ENCODE measurements around the gene RUBCNL.
A peak's percentile ranks its signal among the peaks of the same experiment; 100 is the strongest.
"Not testable (repeated sequence)": the region's sequence is repeated elsewhere in the genome, so short reads cannot be mapped to it uniquely, and the experiment has no call there.

RUBCNL gene

DNA sequence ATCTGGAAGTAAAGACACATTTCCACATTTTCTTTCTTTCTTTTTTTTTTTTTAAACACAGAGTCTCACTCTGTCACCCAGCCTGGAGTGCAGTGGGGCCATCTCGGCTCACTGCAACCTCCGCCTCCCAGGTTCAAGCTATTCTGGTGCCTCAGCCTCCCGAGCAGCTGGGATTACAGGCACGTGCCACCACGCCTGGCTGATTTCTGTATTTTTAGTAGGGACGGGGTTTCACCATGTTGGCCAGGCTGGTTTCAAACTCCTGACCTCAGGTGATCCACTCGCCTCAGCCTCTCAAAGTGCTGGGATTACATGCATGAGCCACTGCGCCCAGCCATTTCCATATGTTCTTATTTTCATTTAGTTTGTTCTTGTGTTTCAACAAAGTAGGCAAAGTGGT lies 14.1 kb downstream of the RUBCNL start:
- not testable (repeated sequence) for DNase-seq

DNA sequence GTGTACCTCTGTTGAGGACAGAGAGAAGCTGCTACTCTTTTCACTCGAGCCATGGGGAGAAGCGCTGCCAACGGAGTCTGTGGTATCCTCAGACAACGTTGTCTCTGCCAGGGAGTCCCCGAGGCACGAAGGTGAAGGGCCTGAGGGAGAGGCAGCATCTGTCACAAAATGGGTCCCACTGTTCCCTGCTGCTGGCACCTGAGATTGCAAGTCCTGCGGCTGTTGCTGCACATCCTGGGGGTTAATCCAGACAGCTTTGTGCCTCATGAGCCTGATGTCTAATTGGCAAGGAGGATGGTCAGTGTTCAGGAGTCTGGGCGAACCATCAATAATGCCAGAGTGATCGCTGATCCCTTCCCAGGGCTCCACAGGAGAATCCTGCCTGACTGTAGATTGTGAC lies 15.0 kb downstream of the RUBCNL start:
- DNase-seq, result no peak

DNA sequence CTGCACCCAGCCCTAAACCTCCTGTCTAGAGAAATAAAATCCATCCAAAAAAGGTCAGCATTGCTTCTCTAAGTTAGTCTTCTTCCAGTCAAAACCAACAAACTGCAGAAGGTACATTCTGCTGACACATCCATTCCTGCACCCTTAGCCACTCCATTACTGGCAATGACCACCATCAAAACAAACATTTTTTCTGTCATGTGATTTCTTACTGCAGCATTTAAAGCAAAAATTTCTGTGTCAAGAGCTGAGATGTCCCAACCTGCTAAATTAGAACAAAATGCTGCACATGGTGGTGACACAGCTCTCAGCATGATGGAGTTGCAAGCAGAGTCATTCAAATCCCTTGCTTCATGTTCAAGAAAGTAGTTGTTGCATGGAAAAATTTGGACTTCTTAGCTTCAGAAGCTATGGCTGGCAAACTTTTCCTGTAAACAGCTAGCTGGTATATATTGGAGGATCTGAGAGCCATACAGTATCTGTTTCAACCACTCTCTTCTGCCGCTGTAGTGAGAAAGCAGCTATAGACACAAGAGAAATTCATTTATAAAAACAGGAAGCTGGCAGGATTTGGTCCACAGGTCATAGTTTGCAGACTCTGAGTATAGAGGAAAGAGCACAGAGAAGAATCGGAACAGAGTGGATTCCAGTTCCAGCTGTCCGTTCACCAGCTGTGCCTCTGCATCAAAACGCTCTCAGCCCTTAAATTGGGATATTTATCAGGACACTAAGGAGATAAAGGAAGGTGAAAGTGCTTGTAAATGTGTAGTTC lies 17.4 kb downstream of the RUBCNL start:
- peak; percentile 93 for DNase-seq

DNA sequence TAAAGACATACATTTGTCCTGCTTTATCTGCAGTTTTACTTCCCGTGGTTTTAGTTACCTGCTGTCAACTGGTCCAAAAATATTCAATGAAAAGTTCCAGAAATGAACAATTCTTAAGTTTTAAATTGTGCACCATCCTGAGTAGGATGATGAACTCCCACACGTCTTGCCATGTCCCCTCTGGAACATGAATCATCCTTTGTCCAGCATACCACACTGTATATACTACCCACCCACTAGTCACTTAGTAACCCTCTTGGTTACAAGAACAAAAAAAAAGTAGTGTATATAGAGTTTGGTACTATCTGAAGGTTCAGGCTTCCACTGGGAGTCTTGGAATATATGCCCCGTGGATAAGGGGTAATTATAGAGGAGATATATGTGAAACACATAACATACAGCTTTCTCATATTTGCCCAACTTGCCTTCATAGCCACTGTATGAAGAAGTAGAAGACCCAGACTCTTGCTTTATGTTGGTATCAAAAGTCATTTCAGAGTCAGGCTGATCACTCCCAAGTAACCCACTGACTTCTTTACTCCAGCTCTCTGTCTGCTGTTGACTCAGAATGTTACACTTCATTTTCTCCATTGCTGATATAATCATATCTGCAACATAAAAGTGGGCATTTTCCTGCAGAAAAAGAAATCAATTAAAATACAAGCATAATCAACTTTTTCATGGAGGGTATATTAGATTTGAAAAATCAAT lies 19.3 kb downstream of the RUBCNL start:
- peak; percentile 56 for DNase-seq

DNA sequence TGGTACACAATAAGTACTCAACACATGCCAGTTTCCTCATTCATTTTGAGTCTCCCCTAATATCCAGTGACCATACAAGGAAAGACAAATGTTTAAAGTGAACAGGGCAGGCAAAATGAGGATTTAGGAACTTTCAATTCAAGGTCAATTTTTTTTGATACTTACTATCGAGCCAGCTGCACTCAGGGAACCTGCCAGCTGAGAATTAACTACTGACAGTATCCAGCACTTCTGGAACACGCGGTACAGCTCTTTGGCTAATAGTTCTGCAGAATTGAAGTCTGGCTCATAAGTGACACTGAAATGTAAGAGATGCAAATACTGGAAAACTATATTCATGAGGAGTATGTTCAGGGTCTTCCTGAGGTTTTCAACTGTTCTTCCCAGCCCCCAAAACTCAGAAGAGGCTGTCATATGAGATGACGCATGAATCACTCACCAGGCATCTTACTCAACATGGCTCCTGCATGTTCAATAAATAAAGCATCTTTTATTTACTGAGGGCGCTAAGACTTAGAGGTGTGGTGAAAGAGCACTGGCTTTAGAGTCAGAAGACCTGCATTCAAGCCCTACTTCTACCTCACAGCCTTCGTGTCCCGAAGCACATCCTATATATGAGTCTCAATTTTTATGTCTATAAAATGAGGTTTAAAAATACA lies 25.6 kb downstream of the RUBCNL start:
- DNase-seq, result peak; percentile 42

DNA sequence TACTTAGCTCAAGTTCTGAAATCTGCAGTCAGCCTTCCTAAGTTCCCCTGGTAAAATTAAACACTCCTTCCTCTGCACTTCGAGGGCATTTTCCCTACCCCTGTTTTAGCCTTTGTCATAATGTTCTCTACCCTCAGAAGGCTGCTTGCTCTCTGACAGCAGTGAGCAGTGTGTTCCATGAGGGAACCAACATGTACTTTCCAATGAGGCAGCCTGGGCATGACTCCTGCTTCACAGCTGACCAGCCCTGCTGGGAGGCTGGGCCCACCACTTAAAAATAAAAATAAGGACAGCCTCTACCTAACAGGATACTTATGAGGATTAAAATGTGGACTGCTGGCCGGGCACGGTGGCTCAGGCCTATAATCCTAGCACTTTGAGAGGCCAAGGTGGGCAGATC lies 26.4 kb downstream of the RUBCNL start:
- DNase-seq, result no peak

DNA sequence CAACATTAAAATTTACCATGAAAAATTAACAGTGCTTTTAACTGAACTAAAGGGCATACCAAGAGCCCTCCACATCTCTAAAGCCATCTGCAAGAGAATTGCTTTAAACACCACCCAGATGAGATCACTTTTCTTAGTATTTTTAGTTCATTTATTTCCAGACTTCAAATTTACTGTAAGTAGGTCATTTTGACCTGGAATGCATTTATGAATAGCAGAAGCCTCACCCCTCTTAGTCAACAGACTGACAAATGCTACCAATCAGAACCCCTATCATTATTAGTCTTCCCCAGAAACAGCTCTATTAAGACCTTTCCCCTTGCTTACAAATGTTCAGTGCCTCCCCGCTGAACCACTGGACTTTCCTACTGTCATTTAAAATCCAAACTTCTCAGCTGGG lies 27.3 kb downstream of the RUBCNL start:
- peak; percentile 81 for DNase-seq

DNA sequence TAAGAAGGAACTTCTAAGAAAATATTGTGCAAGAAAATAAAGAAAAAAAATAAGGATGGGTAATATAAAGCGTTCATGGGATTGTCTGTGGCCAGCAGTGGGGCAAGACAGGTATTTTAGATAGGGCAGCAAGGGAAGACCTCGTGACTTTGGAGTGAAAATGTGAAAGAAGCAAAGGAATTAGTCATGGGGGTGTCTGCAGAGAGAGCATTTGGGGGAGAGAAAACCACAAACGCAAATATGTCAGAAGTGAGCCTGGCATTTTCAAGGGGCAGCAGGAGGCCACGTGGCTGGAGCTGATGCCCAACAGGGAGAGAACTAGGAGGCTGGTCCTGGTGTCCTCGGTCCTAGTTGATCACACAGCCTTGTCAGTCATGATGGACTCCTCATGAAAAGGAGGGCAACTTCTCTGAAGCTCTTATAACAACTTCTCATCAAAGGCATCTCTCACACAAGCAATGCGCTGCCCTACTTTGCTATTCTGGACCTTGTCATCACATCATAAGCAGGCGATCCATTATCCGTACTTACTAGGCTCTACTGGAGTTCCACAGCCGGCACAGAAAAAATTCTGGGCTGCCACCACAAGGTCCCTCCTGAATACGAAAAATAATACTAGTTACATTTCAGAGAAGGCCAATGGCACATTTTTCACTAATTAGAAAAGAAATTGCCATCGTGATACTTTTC lies 31.0 kb downstream of the RUBCNL start:
- peak; percentile 62 for DNase-seq

DNA sequence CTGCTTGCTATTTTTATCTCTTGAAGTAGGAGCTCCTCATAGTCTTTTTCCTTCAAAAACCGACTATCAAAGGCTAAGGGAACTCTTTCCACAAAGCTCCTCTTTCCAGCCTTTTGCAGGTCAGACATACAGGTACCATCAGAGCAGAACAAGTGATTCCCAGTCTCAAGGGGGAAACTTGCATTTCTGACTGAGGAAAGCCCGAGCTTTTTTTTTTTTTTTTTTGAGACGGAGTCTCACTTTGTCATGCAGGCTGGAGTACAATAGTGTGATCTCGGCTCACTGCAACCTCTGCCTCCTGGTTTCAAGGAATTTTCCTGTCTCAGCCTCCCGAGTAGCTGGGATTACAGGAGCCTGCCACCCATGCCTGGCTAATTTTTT lies 32.0 kb downstream of the RUBCNL start:
- DNase-seq, result no peak

DNA sequence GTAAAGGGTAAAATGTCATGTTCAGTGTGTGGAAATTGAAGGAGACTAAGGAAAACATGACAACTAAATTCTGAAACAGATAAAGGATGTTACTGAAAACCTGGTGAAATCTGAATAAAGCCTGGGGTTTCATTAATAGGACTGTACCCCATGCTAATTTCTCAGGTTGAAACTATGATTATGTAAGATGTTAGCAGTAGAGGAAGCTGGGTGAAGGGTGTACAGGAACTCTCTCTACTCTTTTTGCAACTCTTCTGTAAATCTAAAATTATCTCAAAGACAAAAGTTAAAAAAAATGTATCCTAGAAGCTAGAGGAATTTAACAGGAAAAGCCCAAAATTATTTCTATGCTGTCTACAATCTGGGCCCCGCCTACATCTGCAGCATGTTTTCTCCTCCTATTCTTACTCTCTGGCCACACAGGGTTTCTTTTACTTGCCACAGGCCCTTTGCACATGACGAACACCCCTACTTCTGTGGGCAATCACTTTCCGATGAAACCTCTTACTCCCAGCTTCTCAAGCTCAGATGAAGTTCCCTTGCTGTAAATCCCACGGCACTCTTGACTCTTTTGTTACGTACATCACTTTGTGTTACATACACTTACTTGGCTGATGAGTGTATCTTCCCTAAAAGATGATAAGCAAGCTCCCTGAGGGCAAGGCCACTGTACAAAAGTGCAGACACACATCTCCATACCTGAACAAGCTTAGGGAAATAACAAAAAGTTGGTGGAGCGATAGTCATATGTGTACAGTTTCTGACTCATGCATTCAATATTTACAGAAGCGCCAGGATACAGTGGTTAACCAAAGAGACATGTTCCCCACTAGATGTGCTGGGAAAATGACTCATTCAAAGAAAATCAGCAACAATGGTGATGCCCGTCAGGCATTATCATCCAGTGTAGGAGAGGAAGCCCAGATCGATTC lies 32.6 kb downstream of the RUBCNL start:
- DNase-seq, result peak; percentile 98

DNA sequence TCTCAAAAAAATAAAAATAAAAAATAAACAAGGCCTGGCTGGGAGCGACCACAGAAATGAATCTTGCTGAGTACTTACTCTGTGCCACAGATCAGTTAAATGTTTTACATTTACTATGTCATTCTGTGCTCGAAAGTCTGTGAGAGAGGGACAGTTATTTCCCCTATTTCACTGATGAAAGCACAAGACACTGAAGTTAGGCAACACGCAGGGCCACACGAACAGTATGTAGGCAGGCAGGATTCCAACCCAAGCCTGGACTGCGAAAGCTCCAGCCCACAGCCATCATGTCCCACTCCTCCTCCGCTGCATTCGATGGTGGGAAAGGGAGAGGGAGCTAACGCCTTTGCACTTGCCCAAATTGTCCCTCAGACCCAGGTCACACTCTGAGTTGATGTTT lies 34.2 kb downstream of the RUBCNL start:
- no peak for DNase-seq

DNA sequence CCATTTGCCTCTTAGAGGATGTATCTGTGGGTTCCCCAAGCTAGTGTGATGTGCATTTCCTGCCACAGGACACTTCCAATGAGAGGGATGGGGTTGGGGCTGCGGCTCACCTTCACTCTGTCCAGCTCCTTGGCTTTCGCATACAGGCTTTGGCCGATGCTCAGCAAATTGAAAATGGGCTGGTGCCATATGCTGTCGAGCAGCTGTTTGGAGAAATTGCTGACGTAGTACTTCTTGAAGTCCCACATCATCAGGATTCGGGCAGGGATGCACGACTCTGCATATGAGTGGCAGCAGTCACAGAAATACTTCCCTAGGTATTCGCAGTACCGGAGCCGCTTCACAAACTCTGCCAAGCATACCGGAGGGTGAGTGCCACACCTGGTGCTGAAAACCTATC lies 37.0 kb downstream of the RUBCNL start:
- DNase-seq, result no peak

DNA sequence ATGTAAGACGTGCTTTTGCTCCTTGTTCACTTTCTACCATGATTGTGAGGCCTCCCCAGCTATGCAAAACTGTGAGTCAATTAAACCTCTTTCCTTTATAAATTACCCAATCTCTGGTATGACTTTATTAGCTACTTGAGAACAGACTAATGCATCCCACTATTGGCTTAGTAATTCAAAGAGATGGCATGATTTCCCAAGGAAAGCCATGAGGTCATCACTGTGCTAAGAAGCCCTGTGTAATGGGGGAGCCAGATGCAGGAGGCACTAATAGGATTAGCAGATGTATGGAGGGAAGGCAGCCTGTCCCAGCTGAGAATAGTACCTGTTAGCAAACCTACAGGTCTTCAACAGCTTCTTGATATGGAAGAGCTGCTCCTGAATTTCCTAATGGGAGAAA lies 38.1 kb downstream of the RUBCNL start:
- DNase-seq, result peak; percentile 36

DNA sequence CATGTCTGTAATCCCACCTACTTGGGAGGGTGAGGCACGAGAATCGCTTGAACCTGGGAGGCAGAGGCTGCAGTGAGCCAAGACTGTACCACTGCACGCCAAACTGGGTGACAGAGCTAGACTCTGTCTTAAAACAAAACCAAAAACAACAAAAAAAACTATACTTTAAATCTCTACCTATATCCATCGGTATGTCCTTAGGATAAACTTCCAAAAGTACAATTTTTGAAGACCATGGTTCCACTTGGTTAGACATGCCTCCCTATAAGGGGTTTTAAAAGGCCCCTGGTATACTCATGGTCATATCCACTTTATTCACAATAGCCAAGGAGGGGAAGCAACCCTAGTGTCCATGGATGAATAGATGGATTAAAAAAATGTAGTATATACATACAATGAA lies 39.8 kb downstream of the RUBCNL start:
- no peak for DNase-seq

DNA sequence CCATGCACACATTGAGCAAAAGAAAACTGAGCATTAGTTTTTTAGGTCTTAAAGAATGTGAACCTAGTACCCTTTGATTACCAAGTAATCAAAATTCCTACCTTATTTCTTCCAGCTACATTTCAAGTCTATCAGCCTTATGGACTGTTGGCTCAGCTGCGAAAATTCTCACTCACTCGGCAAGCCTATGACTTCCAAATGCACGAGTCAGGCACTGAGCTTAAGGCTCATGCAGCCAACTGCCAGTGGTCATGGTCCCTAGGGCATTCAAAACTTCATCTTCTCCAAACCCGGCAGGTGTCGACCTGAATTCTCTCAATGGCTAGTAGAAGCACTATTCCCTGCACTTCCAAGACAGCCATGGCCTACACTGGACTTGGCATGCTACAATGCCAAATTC lies 41.2 kb downstream of the RUBCNL start:
- DNase-seq, result peak; percentile 58

DNA sequence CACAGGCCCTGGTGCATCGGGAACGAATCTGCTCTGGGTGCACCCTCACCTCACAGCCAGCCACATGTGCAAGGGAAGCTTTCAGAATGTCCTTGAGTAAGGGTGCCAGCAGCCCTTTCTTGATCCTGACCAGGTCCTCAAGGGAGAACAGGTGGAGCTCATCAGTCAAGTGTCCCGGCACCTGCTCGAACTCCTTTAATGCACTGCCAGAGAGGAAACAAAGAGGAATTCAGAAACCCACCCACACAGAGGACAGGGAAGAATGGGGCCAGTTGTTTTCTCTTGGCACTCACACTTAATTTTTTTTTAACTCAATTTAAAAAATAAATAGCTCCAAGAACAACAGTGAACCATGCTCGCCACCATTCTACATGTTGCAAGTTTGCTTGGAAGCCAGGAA lies 41.7 kb downstream of the RUBCNL start:
- no peak for DNase-seq

DNA sequence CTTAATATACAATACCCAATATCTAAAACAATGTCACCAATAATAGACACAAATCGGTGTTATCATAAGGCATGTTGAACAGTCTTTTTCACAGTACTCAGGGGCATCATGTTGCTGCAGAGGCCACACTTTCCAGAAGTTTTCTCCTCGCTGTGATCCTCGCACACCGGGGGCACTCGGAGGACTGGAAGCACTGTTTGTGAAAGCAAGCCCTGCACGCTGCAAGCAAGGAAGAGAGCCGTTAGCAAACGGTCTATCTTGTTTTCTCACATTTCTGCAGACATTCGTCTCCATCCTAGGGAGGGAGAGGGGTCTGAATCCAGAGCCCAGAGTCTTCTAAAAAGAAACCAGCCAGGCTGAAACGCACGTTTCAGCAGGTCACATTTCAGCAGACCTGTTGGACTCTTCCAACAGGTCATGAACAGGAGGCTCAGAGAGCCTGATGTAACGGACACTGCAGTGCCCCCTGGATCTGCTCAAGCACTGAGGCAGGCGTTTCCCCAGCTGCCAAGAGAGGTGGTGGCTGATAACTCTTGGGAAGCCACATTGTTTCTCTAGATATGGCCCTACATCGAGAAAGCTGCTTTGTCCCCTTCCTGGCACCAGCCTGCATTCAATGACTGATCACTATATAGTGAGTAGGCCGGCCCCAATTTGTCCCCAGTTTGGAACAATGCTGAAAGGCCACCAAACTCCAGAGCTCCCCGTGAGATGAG lies 43.6 kb downstream of the RUBCNL start:
- DNase-seq, result no peak

DNA sequence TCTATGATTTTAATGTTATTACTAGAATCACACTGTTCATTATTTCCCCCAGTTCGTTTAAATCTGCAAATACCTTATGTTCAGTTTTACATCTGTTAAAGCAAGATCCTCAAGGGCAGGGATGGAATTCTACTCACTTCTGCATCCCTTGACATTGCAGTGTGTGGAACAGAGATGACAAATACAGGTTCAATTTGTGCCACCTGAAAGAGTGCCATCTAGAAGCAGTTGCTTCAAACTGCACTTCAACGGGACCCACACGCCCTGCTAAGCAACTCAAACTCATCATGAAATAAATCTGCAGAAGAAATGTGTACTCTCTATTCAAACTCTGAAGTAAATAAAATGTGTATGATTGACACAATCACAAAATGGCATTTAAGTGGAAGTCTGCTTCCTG lies 44.5 kb downstream of the RUBCNL start:
- DNase-seq, result no peak

DNA sequence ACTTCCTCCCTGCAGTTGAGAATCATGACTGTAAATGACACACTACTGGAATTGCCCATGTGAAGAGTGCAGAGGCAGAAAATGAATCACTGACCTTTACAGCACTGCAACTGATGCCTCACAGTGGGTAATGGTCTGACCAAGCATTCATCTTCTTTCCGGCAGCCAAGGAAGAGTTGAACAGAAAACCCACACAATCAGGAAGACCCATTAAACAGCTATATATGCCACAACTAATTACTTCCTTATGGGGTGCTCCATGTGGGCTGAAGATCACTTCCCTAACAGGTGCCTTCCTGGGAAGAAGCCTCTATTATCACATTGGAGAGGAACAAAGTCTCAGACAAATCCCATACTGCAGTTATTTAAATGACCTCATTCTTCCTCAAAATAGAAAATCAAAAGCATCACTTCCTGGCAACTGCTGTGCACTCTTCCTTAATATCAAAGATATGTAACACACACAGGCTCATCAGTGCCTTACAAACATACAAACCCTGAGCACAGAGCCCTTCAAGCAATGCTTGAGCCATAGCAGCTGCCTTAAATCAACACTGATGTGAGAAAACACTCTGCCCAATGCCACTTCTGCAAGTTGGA lies 45.8 kb downstream of the RUBCNL start:
- DNase-seq, result peak; percentile 88

DNA sequence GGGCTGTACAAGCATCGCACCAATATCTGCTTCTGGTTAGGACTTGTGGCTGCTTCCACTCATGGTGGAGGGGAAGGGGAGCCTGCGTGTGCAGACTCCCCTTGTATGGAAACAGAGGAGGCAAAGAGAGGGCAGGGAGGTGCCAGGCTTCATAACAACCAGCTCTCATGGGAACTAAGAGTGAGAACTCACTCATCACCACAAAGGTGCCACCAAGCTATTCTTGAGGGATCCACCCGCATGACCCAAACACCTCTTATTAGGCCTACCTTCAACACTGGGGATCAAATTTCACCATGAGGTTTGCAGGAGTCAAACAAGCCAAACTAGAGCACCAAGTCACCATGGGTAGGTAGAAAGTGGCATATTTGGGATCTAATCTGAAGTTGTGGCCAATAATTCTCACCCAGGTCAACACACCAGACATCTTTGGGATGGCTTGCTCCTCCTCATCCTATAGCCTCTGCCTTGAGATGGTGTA lies 46.4 kb downstream of the RUBCNL start:
- no peak for DNase-seq

DNA sequence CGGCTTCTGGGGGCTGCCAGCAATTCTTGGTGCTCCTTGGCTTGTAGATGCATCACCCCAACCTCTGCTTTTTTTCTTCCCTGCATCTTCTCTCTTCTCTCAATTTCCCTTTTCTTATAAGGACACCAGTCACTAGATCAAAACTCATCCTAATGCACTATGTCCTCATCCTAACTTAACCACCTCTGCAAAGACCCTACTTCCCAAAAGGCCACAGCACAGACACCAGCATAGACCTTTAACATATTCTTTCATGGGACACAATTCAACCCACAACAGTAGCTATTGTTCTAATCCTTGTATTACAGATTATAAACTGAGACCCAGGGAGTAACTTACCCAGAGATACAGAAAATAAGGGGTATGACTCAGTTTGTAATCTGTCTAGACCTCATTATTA lies 47.0 kb downstream of the RUBCNL start:
- no peak for DNase-seq
